ENCODE data around the gene OR52B2. TPM values are rescaled to one million over a fixed set of nuclear protein-coding genes. Genes with fewer than 3 reads are reported as not detected.

OR52B2 gene
- not detected in 2 replicates for total RNA-seq (2014; rRNA removed; shearing (Covaris generic))

GRCh38 chr11:6170226-6170625 is at the start of gene OR52B2:
Gene OR52B2 (minus strand): TSS chr11:6170326. CDS start chr11:6170326, 0 bp downstream.
- no peak for DNase-seq (ENCODE audit: low read depth)

DNA sequence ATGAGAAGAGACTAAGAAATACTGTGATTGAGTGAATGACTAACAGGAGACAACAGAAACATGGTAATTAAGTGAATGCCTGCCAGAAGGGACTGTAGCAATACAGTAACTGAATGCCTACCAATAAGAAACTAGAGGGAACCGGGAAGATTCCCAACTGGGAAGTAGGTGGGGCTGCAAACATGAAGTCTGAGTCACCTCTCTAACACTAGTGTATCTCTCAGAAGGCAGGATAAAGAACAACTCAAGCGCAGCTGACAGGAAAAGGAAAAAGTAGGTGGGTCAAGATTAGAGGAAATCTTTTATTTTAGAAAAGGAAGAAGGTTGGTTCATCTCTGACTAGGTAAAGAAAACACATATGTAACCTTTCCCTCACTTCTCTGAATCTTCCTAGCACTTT is 49.2 kb upstream of the OR52B2 start:
- DNase-seq (ENCODE audit: low read depth) = peak; percentile 88

DNA sequence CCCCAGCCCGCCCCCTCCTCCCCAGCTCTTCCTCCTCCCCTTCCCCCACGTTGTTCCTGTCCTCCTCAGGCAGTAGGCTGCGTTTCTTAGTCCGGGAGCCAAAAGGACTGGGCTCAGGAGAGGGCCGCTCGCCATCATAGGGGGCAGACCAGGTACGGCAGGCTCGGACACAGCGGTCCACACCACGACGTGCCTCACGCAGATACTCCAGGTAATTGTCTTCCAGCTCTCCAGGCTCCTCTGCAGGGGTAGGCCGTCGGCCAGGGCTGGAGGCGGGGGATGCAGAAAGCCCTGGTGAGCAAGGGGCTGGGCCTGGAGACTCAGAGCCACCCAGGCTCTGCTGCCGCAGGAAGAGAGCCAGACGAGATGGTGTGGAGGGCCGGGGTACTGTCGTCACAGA is 47.6 kb upstream of the OR52B2 start:
- DNase-seq (ENCODE audit: low read depth) = no peak

- DNase-seq (ENCODE audit: low read depth) = no peak
These were observed 46.4 kb upstream of the OR52B2 start for GRCh38 chr11:6216501-6216900.

DNA sequence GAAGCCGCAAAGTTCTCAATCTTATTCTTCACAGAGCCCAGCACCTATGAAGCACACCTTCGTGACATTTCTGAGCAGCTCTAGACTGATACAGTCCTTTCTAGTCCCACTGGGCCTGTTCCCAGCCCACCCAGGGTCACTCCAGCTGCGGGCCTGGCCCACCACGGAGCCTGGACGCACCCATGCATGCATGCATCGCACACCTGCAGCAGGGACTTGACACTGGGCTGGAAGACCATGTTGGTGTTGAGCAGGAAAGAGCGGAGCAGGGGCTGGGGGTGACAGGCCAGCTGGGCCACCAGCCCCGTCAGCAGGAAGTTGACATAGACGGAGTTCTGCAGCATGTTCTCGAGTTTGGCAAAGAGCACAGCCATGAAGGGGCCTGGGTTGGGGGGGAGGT is 44.4 kb upstream of the OR52B2 start:
- DNase-seq (ENCODE audit: low read depth) = no peak

GRCh38 chr11:6210274-6210955 is 40.3 kb upstream of the OR52B2 start:
- DNase-seq (ENCODE audit: low read depth) = no peak

DNA sequence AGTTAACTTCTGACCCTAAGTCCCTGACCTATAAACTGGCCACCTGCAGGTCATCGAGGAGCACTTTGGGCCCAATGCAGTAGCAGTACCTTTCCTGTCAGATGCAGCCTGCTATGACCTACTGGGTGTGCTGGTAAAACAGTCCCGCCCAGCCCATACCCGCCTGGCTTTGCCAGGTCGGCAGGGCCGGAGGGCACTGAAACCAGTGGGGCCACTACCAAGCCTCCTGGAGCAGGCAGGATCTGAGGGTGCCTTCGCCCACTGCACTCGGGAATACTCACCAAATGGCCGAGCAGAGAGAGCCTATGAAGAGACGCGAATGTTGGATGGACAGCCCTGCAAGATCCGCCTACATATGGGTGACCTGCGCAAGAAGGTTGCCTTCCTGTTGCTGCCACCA is 39.7 kb upstream of the OR52B2 start:
- DNase-seq (ENCODE audit: low read depth) = no peak

DNA sequence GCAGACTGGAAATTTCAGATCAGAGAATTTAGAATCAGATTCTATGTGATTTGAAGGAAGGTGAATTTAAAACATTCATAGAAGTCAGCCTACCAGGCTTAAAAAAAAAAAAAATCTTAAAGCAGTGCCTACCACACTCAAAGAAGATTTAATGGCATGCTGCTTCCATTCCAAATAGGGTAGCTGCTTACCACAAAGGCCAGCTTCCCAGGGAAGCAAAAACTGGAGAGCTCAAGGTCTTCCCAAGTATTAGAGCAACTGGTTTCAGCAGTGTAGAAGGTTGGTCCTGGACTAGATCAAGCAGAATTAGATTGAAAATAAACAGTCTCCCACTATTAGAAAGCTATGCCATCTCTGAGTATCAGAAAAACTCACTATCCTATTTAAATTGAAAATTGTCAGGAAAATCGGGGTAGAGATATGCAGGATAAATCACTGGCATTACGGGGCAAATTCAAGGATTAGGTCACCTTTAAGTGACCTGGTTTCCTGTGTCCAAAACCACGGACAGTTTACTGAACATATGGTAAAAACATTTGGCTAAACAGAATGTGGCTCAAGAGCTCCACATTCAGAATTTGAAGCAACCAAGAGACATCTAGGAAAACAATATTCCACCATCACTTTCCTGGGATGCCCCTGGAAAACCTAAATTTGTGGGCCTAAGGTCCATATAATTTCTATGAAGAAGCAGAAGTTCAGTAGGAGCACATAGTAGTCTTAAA is 36.5 kb upstream of the OR52B2 start:
- DNase-seq (ENCODE audit: low read depth) = no peak

GRCh38 chr11:6205366-6205765 is 35.2 kb upstream of the OR52B2 start, which contains the start of gene C11orf42:
Gene C11orf42 (plus strand): TSS chr11:6205557. CDS start chr11:6205616, 59 bp downstream.
- no peak for DNase-seq (ENCODE audit: low read depth)

- no peak for DNase-seq (ENCODE audit: low read depth)
These were observed 34.6 kb upstream of the OR52B2 start for GRCh38 chr11:6204706-6205105.

GRCh38 chr11:6203327-6203726 is 33.2 kb upstream of the OR52B2 start:
- DNase-seq (ENCODE audit: low read depth) = no peak

DNA sequence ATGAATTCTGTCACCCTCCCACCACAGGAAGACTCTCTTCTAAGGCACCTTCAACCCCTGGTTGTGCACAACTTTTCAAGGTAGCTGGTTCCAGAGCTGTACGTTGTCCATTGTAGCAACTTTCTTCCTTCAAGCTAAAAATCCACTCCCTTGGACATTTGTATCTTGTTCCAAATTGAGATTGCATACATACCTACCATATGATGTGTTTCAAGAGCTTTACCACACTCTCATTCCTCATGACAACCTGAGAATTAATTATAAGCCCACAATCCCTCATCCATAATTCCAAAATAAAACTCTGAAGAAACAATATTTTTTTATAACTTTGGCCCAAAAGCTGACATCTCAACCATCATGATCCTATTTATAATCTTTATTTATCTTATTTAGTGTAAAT is 31.9 kb upstream of the OR52B2 start:
- DNase-seq (ENCODE audit: low read depth) = no peak

DNA sequence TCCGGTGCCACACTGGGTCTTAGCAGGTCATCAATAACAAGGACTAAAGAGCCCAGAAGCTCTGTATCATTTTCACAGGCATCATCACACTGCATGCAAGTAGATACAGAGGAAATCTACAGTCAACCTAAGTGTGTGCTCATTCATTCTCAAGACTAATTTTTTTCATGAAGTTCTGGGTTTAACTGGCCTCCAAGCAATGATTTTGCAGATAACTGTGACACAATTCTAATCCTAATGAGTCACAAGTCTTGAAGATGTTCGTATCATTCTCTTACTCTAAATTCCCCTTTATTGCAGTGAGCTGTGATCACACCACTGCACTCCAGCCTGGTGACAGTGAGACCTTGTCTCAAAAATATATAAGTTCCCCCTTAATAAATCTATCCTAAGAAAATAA is 31.4 kb upstream of the OR52B2 start:
- peak; percentile 9 for DNase-seq (ENCODE audit: low read depth)

- DNase-seq (ENCODE audit: low read depth) = no peak
These were observed 30.8 kb upstream of the OR52B2 start for GRCh38 chr11:6200975-6201374.

DNA sequence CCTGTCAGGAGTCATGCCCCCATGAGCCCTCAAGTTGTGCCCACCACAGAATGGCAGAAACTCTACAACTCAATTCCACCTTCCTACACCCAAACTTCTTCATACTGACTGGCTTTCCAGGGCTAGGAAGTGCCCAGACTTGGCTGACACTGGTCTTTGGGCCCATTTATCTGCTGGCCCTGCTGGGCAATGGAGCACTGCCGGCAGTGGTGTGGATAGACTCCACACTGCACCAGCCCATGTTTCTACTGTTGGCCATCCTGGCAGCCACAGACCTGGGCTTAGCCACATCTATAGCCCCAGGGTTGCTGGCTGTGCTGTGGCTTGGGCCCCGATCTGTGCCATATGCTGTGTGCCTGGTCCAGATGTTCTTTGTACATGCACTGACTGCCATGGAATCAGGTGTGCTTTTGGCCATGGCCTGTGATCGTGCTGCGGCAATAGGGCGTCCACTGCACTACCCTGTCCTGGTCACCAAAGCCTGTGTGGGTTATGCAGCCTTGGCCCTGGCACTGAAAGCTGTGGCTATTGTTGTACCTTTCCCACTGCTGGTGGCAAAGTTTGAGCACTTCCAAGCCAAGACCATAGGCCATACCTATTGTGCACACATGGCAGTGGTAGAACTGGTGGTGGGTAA is 29.2 kb upstream of the OR52B2 start, which contains the start of gene OR52W1:
Gene OR52W1, plus strand, starts transcription at position 51 of the 637 bp plus-strand sequence. Its CDS starts 0 bp downstream, at position 51.
- DNase-seq (ENCODE audit: low read depth) = no peak

DNA sequence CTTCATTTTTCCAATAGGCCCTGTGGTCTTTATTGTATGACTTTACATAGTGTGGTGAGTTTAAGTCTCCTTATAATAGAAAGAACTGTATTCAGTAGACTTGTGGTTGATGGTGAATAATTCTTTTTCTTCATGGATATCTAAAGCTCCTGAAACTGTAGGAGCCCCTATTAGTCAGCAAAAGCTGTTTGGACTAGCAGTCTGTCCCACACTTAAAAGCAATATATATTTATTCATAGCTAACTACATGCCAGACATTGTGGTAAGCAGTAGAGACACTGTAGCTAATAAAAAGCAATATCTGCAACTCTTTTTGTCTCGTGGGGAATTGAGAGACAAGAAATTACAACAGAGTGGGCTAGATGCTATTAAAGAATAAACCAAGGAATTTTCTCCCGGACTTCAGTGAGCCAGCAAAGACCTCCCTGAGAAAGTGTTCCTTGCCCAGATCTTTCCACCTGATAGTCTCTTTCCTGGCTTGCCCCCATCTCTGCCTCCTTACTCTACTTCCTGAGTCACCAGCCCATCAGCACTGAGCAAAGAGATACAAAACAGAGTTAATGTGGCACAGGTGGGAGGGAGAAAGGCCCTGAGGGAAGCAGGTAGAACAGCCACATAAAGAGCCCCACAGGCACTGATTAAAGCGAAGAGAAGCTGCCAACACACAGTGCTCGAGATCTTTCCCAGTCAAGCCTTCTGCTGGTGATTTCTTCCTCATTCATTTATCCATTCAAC is 27.5 kb upstream of the OR52B2 start:
- no peak for DNase-seq (ENCODE audit: low read depth)

GRCh38 chr11:6196396-6196795 is 26.3 kb upstream of the OR52B2 start:
- no peak for DNase-seq (ENCODE audit: low read depth)

GRCh38 chr11:6194065-6194581 is 24.0 kb upstream of the OR52B2 start:
- no peak for DNase-seq (ENCODE audit: low read depth)

DNA sequence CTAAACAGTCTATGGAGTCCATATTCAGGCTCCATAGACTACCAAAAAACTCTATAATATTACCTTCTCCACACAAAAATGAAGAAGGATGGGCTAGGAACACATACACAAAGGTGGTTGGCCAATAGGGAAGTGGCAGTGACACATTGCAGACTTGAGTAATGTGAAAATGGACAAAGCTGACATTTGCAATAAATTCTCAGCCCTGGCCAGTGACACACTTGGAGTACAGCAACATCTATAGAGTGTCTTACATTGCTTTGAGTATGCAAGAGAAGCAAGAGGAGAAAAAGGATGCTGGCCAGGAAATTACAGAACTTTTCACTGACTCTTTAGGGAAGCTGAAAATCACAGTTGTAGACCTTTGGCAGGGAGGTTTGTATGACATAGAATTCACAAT is 21.6 kb upstream of the OR52B2 start:
- no peak for DNase-seq (ENCODE audit: low read depth)

- DNase-seq (ENCODE audit: low read depth) = no peak
These were observed 5.3 kb upstream of the OR52B2 start for GRCh38 chr11:6175440-6175839.

- DNase-seq (ENCODE audit: low read depth) = peak; percentile 5
These were observed 13.3 kb downstream of the OR52B2 start for GRCh38 chr11:6156628-6157359.
